OCI-LY3 (cell line): ENCODE results near the gene CDC25A.

Experiments
- H2AFZ ChIP-seq: fragments of 200-600, 300-600 bp; shearing (Covaris generic); 2 replicates; pipeline ENCODE4 v1.6.0; 2014; ENCODE audit warnings: antibody characterized with exemption, low read depth, low read length
- H3K27ac ChIP-seq: fragments of 200-600, 300-600 bp; sonication (generic); 2 replicates; pipeline ENCODE4 v1.5.1; 2014; ENCODE audit warnings: mild to moderate bottlenecking, low read length, moderate library complexity, mixed read lengths
- H3K27me3 ChIP-seq: fragments of 200-600, 300-600 bp; sonication (generic); 2 replicates; pipeline ENCODE4 v1.6.1; 2014; ENCODE audit warnings: low read depth, low read length, mixed read lengths
- H3K36me3 ChIP-seq: fragments of 200-600, 300-600 bp; sonication (generic); replicated peaks from 2 replicates; pipeline ENCODE3; 2014; ENCODE audit warnings: low read depth, low read length, mixed read lengths
- H3K4me1 ChIP-seq: fragments of 300-600, 200-600 bp; sonication (generic); 2 replicates; pipeline ENCODE4 v1.6.1; 2014; ENCODE audit warnings: low read length, mixed read lengths
- H3K4me2 ChIP-seq: fragments of 200-600, 300-600 bp; sonication (generic); 2 replicates; pipeline ENCODE4 v1.6.1; 2014; ENCODE audit warnings: low read length, mixed read lengths
- H3K4me3 ChIP-seq: fragments of 300-600, 200-600 bp; sonication (generic); 2 replicates; pipeline ENCODE4 v1.5.1; 2014; ENCODE audit warnings: antibody characterized with exemption, mild to moderate bottlenecking, low read length, moderate library complexity
- H3K79me2 ChIP-seq: fragments of 300-600, 200-600 bp; shearing (Covaris generic); 2 replicates; pipeline ENCODE4 v1.6.1; 2014; ENCODE audit warnings: mild to moderate bottlenecking, low read length, mixed read lengths
- H3K9ac ChIP-seq: fragments of 300-600, 200-600 bp; shearing (Covaris generic); 2 replicates; pipeline ENCODE4 v1.6.0; 2014; ENCODE audit warnings: mild to moderate bottlenecking, low read length, moderate library complexity
- H3K9me3 ChIP-seq: fragments of 200-600, 300-600 bp; shearing (Covaris generic); 2 replicates; pipeline ENCODE4 v1.6.1; 2014; ENCODE audit warnings: low read length, mixed read lengths; ENCODE audit not compliant: insufficient read depth
- H4K20me1 ChIP-seq: fragments of 200-600, 300-600 bp; sonication (generic); 2 replicates; pipeline ENCODE4 v1.6.1; 2016; ENCODE audit warnings: low read length, mixed read lengths; ENCODE audit not compliant: insufficient read depth
- EZH2phosphoT487 ChIP-seq: fragments of 200-600 bp; shearing (Covaris generic); IDR thresholded peaks from 2 replicates; pipeline ENCODE4 v1.6.1; 2018; ENCODE audit warnings: antibody characterized with exemption, mixed run types, low read depth
- TF ChIP-seq, protein P1 (sequence below): fragments of 200-600, 300-600 bp; sonication (generic); IDR thresholded peaks from 2 replicates; pipeline ENCODE4 v1.5.1; 2014; ENCODE audit warnings: antibody characterized with exemption, low read length, low read depth

Gene CDC25A

DNA sequence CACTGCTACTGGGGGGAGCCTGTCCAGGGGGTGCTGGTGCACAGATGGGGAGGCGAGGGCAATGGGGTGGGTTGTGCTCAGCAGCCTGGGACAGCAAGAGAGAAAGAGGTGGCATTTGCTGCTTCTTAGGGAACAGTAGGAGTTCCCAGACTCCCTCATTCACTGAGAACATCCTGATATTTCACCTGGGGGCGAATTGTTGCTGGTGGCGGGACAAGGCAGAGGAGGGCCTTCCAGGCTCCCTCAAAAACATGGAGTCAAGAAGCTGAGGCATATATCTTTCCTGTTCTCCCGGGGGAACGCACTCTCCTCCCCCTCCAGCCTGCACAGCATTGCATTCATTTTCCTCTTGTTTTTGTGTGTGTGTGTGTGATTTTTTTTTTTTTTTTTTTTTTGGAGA lies 65.7 kb downstream of the CDC25A start:
- no peaks in the 10 kb centered on the region for H3K9me3 ChIP-seq

DNA sequence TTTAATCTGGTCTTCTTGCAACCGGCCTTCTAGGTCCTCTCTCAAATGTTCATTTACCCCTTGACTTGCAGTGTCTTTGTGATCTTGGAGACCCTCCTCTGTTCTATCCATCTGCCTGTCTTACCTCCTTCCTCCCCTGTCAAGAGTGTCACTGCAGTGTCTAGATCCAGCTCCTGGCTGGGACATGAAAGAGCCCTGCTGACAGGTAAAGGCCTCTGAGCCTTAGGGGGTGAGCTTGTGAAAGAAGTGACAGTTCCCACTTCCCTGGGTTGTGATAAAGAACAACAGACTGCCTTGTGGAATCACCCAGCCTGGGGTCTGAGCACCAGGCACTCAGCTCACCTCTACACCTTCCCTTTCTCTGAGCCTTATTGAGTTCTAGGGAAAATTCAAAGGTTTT lies 68.0 kb downstream of the CDC25A start:
- H3K79me2 ChIP-seq, result no peaks in the 10 kb centered on the region

More for the DNA sequence above, 65.7 kb downstream of the CDC25A start:
- H3K79me2 ChIP-seq, result no peaks in the 10 kb centered on the region
- no peak overlapping the region for H3K4me3 ChIP-seq
- H3K4me2 ChIP-seq, result no peak overlapping the region
- H3K9ac ChIP-seq, result no peak overlapping the region
- no peaks in the 10 kb centered on the region for H3K27me3 ChIP-seq
- no peaks in the 10 kb centered on the region for H4K20me1 ChIP-seq
- TF ChIP-seq EZH2phosphoT487, result no peak
- TF ChIP-seq, protein P1, sequence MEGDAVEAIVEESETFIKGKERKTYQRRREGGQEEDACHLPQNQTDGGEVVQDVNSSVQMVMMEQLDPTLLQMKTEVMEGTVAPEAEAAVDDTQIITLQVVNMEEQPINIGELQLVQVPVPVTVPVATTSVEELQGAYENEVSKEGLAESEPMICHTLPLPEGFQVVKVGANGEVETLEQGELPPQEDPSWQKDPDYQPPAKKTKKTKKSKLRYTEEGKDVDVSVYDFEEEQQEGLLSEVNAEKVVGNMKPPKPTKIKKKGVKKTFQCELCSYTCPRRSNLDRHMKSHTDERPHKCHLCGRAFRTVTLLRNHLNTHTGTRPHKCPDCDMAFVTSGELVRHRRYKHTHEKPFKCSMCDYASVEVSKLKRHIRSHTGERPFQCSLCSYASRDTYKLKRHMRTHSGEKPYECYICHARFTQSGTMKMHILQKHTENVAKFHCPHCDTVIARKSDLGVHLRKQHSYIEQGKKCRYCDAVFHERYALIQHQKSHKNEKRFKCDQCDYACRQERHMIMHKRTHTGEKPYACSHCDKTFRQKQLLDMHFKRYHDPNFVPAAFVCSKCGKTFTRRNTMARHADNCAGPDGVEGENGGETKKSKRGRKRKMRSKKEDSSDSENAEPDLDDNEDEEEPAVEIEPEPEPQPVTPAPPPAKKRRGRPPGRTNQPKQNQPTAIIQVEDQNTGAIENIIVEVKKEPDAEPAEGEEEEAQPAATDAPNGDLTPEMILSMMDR, result no peak
- H3K27ac ChIP-seq, result no peak overlapping the region
- no peaks in the 10 kb centered on the region for H3K36me3 ChIP-seq
- no peak overlapping the region for H2AFZ ChIP-seq
- H3K4me1 ChIP-seq, result peaks cover 4% of the 10 kb centered on the region; the same call in 1 of the 2 replicates

DNA sequence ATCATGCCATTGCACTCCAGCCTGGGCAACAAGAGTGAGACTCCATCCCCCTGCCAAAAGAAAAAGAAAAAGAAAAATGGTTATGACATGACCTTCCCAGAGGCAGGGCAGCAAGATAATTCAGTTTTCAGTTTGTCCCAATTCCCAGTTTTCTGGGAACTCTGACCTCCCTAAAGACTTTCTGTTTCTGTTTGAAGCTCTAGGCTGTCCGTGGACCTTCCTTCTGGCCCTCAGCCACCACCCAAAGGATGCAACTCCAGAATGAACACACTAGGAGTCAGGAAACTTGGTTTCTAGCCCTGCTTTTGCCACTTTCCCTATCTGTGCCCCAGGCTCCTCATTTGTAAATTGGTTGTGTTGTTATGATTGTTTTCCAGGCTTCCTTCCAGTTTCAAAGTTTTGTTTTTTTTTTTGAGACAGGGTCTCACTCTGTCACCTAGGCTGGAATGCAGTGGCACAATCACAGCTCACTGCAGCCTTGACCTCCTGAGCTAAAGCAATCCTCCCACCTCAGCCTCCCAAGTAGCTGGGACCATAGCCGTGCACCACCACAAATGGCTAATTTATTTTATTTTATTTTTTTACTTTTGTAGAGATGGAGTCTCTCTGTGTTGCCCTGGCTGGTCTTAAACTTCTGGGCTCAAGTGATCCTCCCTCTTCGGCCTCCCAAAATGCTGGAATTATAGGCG lies 68.6 kb downstream of the CDC25A start:
- no peak overlapping the region for H3K4me3 ChIP-seq
- no peak overlapping the region for H3K27ac ChIP-seq
- H3K9ac ChIP-seq, result no peak overlapping the region
- H2AFZ ChIP-seq, result no peak overlapping the region
- TF ChIP-seq, protein P1, result no peak
- no peak for TF ChIP-seq EZH2phosphoT487
- H3K36me3 ChIP-seq, result no peaks in the 10 kb centered on the region
- no peak overlapping the region for H3K4me2 ChIP-seq
- H3K79me2 ChIP-seq, result no peaks in the 10 kb centered on the region
- no peaks in the 10 kb centered on the region for H3K9me3 ChIP-seq
- no peaks in the 10 kb centered on the region for H3K4me1 ChIP-seq
- no peaks in the 10 kb centered on the region for H3K27me3 ChIP-seq
- H4K20me1 ChIP-seq, result no peaks in the 10 kb centered on the region

More for the DNA sequence above, 68.0 kb downstream of the CDC25A start:
- Histone ChIP-seq H3K4me2 (no peak overlapping the region), H3K4me1 (no peaks in the 10 kb centered on the region), H3K27ac (no peak overlapping the region), H3K9me3 (no peaks in the 10 kb centered on the region), H2AFZ (no peak overlapping the region), H4K20me1 (no peaks in the 10 kb centered on the region), H3K36me3 (no peaks in the 10 kb centered on the region), H3K27me3 (no peaks in the 10 kb centered on the region), H3K9ac (no peak overlapping the region), H3K4me3 (no peak overlapping the region)
- TF ChIP-seq EZH2phosphoT487, result no peak
- TF ChIP-seq, protein P1, result no peak

DNA sequence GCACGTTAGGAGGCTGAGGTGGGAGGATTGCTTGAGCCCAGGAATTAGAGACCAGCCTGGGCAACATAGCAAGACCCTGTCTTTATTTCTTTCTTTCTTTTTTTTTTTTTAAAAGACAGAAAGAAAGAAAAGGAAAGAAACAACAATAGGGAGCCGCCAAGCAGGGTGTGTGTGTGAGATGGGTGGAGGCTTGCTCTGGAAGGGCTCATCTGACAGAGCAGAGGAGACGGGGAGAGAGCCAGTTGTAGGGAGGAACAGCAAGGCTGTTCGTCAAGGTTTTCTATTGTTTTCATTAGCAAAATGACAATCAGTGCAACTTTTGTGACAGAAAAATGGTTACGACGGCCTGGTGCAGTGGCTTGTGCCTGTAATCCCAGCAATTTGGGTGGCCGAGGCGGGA lies 69.3 kb downstream of the CDC25A start:
- no peak overlapping the region for H3K9ac ChIP-seq
- H3K4me2 ChIP-seq, result no peak overlapping the region
- no peak overlapping the region for H2AFZ ChIP-seq
- no peaks in the 10 kb centered on the region for H3K9me3 ChIP-seq
- H3K27me3 ChIP-seq, result no peaks in the 10 kb centered on the region
- TF ChIP-seq, protein P1, result no peak
- no peak for TF ChIP-seq EZH2phosphoT487
- H3K27ac ChIP-seq, result no peak overlapping the region
- H3K4me1 ChIP-seq, result no peaks in the 10 kb centered on the region
- H3K4me3 ChIP-seq, result no peak overlapping the region
- no peaks in the 10 kb centered on the region for H3K36me3 ChIP-seq
- no peaks in the 10 kb centered on the region for H4K20me1 ChIP-seq
- H3K79me2 ChIP-seq, result no peaks in the 10 kb centered on the region
